MM.1S (cell line): ENCODE results near the gene TMEM106C.

Source experiments
- CTCF ChIP-seq: fragments of 300-600 bp; sonication (generic); IDR thresholded peaks from 2 replicates; pipeline ENCODE4 v1.5.1; 2016; ENCODE audit warnings: antibody characterized with exemption, low read length, mixed read lengths
- EZH2 ChIP-seq: fragments of 300-600 bp; sonication (generic); optimal IDR thresholded peaks from 2 replicates; pipeline ENCODE3; 2017; ENCODE audit warnings: low read depth, mild to moderate bottlenecking, antibody characterized with exemption, low read length, mixed read lengths

GRCh38 chr12:47964106-47964728 is 821 bp downstream of the TMEM106C start:
- TF ChIP-seq CTCF (no peak), EZH2 (no peak)
